ENCODE measurements around the gene TEX2.

The TEX2 gene

GRCh38 chr17:64263000-64263766 is at the start of gene TEX2:
TSS of gene TEX2 (minus strand) at chr17:64263260. CDS start at chr17:64214217, 49,043 bp downstream.
- H3K9ac ChIP-seq (ENCODE audit: low read length) = peak within 1 kb of the TSS; percentile 82
- H3K27ac ChIP-seq (ENCODE audit: low read depth, low read length) = no peak within 1 kb of the TSS
- H2AFZ ChIP-seq (ENCODE audit: low read depth, low read length, severe bottlenecking) = peak within 1 kb of the TSS; percentile 100
- H3K9me3 ChIP-seq (ENCODE audit: insufficient read depth, low read length) = no peaks in the 10 kb centered on the region
- no peaks in the 10 kb centered on the region for H3F3A ChIP-seq (ENCODE audit: insufficient read depth)
- TF ChIP-seq CTCF (IDR thresholded peaks at IDR 0.05; ENCODE audit: insufficient read depth, low read length, poor library complexity, severe bottlenecking) (no peak), EZH2phosphoT487 (conservative IDR thresholded peaks at IDR 0.05; ENCODE audit: low read length) (no peak)
- no peaks in the 10 kb centered on the region for H4K20me1 ChIP-seq (ENCODE audit: low read depth, low read length)
- no peaks in the 10 kb centered on the region for H3K9me2 ChIP-seq (replicated peaks; ENCODE audit: insufficient read depth, low read length)
- peak within 1 kb of the TSS; percentile 92 for H3K4me3 ChIP-seq (ENCODE audit: insufficient read depth, low read length, poor library complexity, severe bottlenecking)
- H3K4me2 ChIP-seq (ENCODE audit: low read depth, low read length, poor library complexity, severe bottlenecking) = peak within 1 kb of the TSS; percentile 86
- H3K27me3 ChIP-seq (ENCODE audit: low read length) = no peaks in the 10 kb centered on the region
- H3K36me3 ChIP-seq (ENCODE audit: low read length) = no peaks in the 10 kb centered on the region
- H3K79me2 ChIP-seq (ENCODE audit: insufficient read depth, low read length) = 0 out of 2 replicates have a peak, but pooled peaks cover 4% of the 10 kb centered on the region

- TF ChIP-seq EZH2phosphoT487 (conservative IDR thresholded peaks at IDR 0.05; ENCODE audit: low read length) (no peak), CTCF (IDR thresholded peaks at IDR 0.05; ENCODE audit: insufficient read depth, low read length, poor library complexity, severe bottlenecking) (no peak)
- H4K20me1 ChIP-seq (ENCODE audit: low read depth, low read length) = no peaks in the 10 kb centered on the region
- H3K9me2 ChIP-seq (replicated peaks; ENCODE audit: insufficient read depth, low read length) = no peaks in the 10 kb centered on the region
- no peak overlapping the region for H2AFZ ChIP-seq (ENCODE audit: low read depth, low read length, severe bottlenecking)
- H3K27me3 ChIP-seq (ENCODE audit: low read length) = no peaks in the 10 kb centered on the region
- no peak overlapping the region for H3K4me2 ChIP-seq (ENCODE audit: low read depth, low read length, poor library complexity, severe bottlenecking)
- H3K9ac ChIP-seq (ENCODE audit: low read length) = no peak overlapping the region
- H3K27ac ChIP-seq (ENCODE audit: low read depth, low read length) = no peak overlapping the region
- no peaks in the 10 kb centered on the region for H3F3A ChIP-seq (ENCODE audit: insufficient read depth)
- no peaks in the 10 kb centered on the region for H3K9me3 ChIP-seq (ENCODE audit: insufficient read depth, low read length)
- H3K4me3 ChIP-seq (ENCODE audit: insufficient read depth, low read length, poor library complexity, severe bottlenecking) = no peak overlapping the region
- H3K36me3 ChIP-seq (ENCODE audit: low read length) = no peaks in the 10 kb centered on the region
- H3K79me2 ChIP-seq (ENCODE audit: insufficient read depth, low read length) = no peaks in the 10 kb centered on the region
Measured at GRCh38 chr17:64309710-64310109, 46.6 kb upstream of the TEX2 start.

GRCh38 chr17:64309021-64309420 is 46.0 kb upstream of the TEX2 start:
- no peaks in the 10 kb centered on the region for H3K79me2 ChIP-seq (ENCODE audit: insufficient read depth, low read length)
- H3K9me3 ChIP-seq (ENCODE audit: insufficient read depth, low read length) = no peaks in the 10 kb centered on the region
- TF ChIP-seq CTCF (IDR thresholded peaks at IDR 0.05; ENCODE audit: insufficient read depth, low read length, poor library complexity, severe bottlenecking) (no peak), EZH2phosphoT487 (conservative IDR thresholded peaks at IDR 0.05; ENCODE audit: low read length) (no peak)
- H3K4me3 ChIP-seq (ENCODE audit: insufficient read depth, low read length, poor library complexity, severe bottlenecking) = no peak overlapping the region
- H4K20me1 ChIP-seq (ENCODE audit: low read depth, low read length) = no peaks in the 10 kb centered on the region
- no peaks in the 10 kb centered on the region for H3K9me2 ChIP-seq (replicated peaks; ENCODE audit: insufficient read depth, low read length)
- H3K27ac ChIP-seq (ENCODE audit: low read depth, low read length) = no peak overlapping the region
- no peaks in the 10 kb centered on the region for H3F3A ChIP-seq (ENCODE audit: insufficient read depth)
- H3K27me3 ChIP-seq (ENCODE audit: low read length) = no peaks in the 10 kb centered on the region
- H3K4me2 ChIP-seq (ENCODE audit: low read depth, low read length, poor library complexity, severe bottlenecking) = no peak overlapping the region
- H2AFZ ChIP-seq (ENCODE audit: low read depth, low read length, severe bottlenecking) = no peak overlapping the region
- no peak overlapping the region for H3K9ac ChIP-seq (ENCODE audit: low read length)
- no peaks in the 10 kb centered on the region for H3K36me3 ChIP-seq (ENCODE audit: low read length)

Measured in SU-DHL-6 (cell line).